SKM-1 treated with dmso at 0.1 percent for 144 hours (cell line): ENCODE results near the gene CENPVL2.
"Not testable (repeated sequence)": the region's sequence is repeated elsewhere in the genome, so short reads cannot be mapped to it uniquely, and the experiment has no call there.

ENCODE experiments used
- DNase-seq: peaks from one replicate; lab custom pipeline; 2025; ENCODE audit not compliant: unreplicated experiment; lab: John Stamatoyannopoulos, UW

CENPVL2 gene

GRCh38 chrX:51682720-51683062 is at the start of gene CENPVL2:
Gene CENPVL2 (minus strand): TSS chrX:51682831. CDS start chrX:51682831, 0 bp downstream.
- DNase-seq = not testable (repeated sequence)

GRCh38 chrX:51728202-51728601 is 45.6 kb upstream of the CENPVL2 start:
- no peak for DNase-seq

- DNase-seq = not testable (repeated sequence)
These were observed 30.5 kb upstream of the CENPVL2 start for GRCh38 chrX:51712943-51713647.

GRCh38 chrX:51710277-51711164 is 27.9 kb upstream of the CENPVL2 start, which contains the start of gene CENPVL1:
Gene CENPVL1 (plus strand): TSS chrX:51710512. CDS start chrX:51710512, 0 bp downstream.
- DNase-seq = not testable (repeated sequence)

GRCh38 chrX:51697397-51697796 is 14.8 kb upstream of the CENPVL2 start:
- no peak for DNase-seq

- no peak for DNase-seq
These were observed 11.6 kb upstream of the CENPVL2 start for GRCh38 chrX:51694254-51694653.

GRCh38 chrX:51681808-51682719 is 567 bp downstream of the CENPVL2 start:
- DNase-seq = not testable (repeated sequence)

GRCh38 chrX:51679689-51680433 is 2.8 kb downstream of the CENPVL2 start:
- not testable (repeated sequence) for DNase-seq

GRCh38 chrX:51665981-51666380 is 16.6 kb downstream of the CENPVL2 start:
- DNase-seq = no peak

GRCh38 chrX:51643377-51643776 is 39.3 kb downstream of the CENPVL2 start:
- no peak for DNase-seq

GRCh38 chrX:51641421-51642021 is 41.1 kb downstream of the CENPVL2 start:
- DNase-seq = no peak

GRCh38 chrX:51636511-51636910 is 46.1 kb downstream of the CENPVL2 start:
- DNase-seq = not testable (repeated sequence)
